ENCODE results near the gene SLC9C1. TPM values are rescaled to one million over a fixed set of nuclear protein-coding genes. Genes with fewer than 3 reads are reported as not detected.

Gene SLC9C1
- total RNA-seq, 1 experiment from 2014 or later: 0.79 TPM

- TF ChIP-seq CTCF (IDR thresholded peaks at IDR 0.05 in 2 of 3, conservative IDR thresholded peaks at IDR 0.05 in 1 of 3; ENCODE audit: borderline replicate concordance in 1 of 3, insufficient read depth in 1 of 3, low read depth in 2 of 3, low read length in 2 of 3) (no peak), YY1 (IDR thresholded peaks at IDR 0.05; ENCODE audit: extremely low read depth, insufficient replicate concordance, low read depth, low read length) (no peak), RAD21 (IDR thresholded peaks at IDR 0.05; ENCODE audit: low read depth) (no peak), SP1 (IDR thresholded peaks at IDR 0.05; ENCODE audit: low read depth) (no peak)
Measured at GRCh38 chr3:112140584-112140983, 153.4 kb downstream of the SLC9C1 start (continued).

GRCh38 chr3:112138219-112138969 is 155.6 kb downstream of the SLC9C1 start:
- H3K79me2 ChIP-seq (ENCODE audit: insufficient read depth, low read length): no peaks in the 10 kb centered on the region
- no peaks in the 10 kb centered on the region; a peak in 1 of 4 replicates for H3K4me1 ChIP-seq (ENCODE audit: control insufficient read depth in 1 of 2, insufficient read depth in 2 of 2, low read length in 2 of 2)
- TF ChIP-seq EZH2 (IDR thresholded peaks at IDR 0.05) (no peak), CTCF (IDR thresholded peaks at IDR 0.05 in 2 of 3, conservative IDR thresholded peaks at IDR 0.05 in 1 of 3; ENCODE audit: borderline replicate concordance in 1 of 3, insufficient read depth in 1 of 3, low read depth in 2 of 3, low read length in 2 of 3) (no peak)
- H3K9me2 ChIP-seq (ENCODE audit: insufficient read depth): no peaks in the 10 kb centered on the region
- ChIA-PET RAD21 (ENCODE audit: low non-redundant PET in 1 of 2, low total read pairs in 2 of 2, uncharacterized antibody in 2 of 2, unreplicated experiment in 2 of 2) (no interaction called here), POLR2A (no interaction called here), CTCF (interaction anchor here (1.1 to 3.9 kb wide), 4 partner anchors 27 to 381 kb away, joined by 3 to 23 read pairs (median 7); partner anchors contain the start of gene SLC9C1)
- BruUV-seq (replicated peaks): no TSS peak
- ATAC-seq: no peak
- no peak overlapping the region for H3K27ac ChIP-seq (ENCODE audit: low read depth, low read length)
- H4K20me1 ChIP-seq (ENCODE audit: insufficient read depth): no peaks in the 10 kb centered on the region
- H3K36me3 ChIP-seq (ENCODE audit: control insufficient read depth in 1 of 2, insufficient read depth in 2 of 2, low read length in 2 of 2): no peaks in the 10 kb centered on the region
- H3K9ac ChIP-seq (ENCODE audit: low read length): no peak overlapping the region
- H3K4me2 ChIP-seq (ENCODE audit: low read length): no peak overlapping the region
- no peak overlapping the region for H3K4me3 ChIP-seq (replicated peaks in 1 of 2; ENCODE audit: low read depth in 1 of 2, low read length in 2 of 2)
- intact Hi-C loops (cut with micrococcal nuclease): loop anchor here (5.0 kb wide), 1 partner anchor 189 kb away; no protein-coding TSS in a partner anchor
- H3K9me3 ChIP-seq (ENCODE audit: control insufficient read depth in 1 of 2, insufficient read depth in 1 of 2, low read depth in 1 of 2, low read length in 2 of 2): no peaks in the 10 kb centered on the region
- DNase-seq (ENCODE audit: low read depth, low spot score): no peak
- H3K27me3 ChIP-seq (ENCODE audit: insufficient read depth, low read length): no peaks in the 10 kb centered on the region
- H2AFZ ChIP-seq (ENCODE audit: low read depth, low read length, poor library complexity, severe bottlenecking): no peak overlapping the region

Data from HCT116 (cell line).